ENCODE measurements around the gene CDKN1B. TPM values are rescaled to one million over a fixed set of nuclear protein-coding genes. Genes with fewer than 3 reads are reported as not detected.
"Not testable (repeated sequence)": the region's sequence is repeated elsewhere in the genome, so short reads cannot be mapped to it uniquely, and the experiment has no call there.

The CDKN1B gene
- total RNA-seq, 4 donors from 2014 or later, result 43.6 to 76.4 (median 56.6) TPM

DNA sequence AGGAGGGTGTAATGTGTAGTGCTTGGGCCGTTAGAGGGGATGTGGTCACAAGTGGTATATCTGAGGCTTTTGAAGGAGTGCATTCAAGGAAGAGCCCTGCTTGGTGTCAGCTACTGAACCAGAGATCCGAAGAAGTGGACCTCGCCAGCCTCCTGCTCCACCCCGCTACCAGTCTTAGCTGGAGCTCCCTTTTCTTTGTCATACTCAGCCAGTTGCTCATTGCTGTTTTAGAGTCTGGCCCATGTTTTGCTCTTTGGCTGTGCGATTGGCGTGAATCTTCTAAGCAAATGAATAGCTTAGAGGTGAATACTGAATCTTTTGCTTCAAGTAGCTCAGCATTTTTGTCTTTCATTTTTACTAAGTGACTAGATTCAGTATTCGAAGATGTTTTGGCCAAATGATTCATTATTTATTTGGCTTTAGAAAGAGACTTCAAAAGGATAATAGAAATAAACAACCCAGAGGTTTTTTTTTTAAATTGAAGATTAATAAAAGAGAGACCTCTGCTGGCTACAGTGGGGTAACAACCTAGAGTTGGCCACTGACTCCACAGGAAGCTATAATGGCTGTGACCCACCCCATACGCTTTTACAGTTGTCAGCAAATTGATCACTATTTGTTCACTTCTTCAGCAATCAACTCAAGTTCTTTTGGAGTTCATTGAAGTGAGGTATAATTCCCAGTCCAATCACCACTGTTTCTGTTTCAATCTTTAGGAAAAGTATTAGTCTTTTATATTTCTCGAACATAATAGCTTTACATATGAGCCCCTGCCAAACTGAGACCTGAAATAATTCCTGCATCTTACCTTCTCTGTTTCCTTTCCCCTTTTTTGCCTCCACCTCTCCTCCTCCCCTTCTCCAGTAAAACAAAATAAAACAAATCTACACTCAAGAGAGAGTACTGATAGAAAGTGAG is 19.9 kb downstream of the CDKN1B start:
- intact Hi-C loops (cut with DNase I; ENCODE audit: low total_unique reads) (loop anchor here (5.0 kb wide), 1 partner anchor 40 kb away; the partner anchor contains the start of gene GPR19), in situ Hi-C loops (cut with MboI; ENCODE audit: low sequenced_read_pairs in 4 of 4) (no loop called here)
- Histone ChIP-seq H3K27me3 (no peaks in the 10 kb centered on the region), H3K4me3 (peak overlapping the region in 2 of 4 donors; percentile 1 to 35), H3K9me3 (no peaks in the 10 kb centered on the region), H3K4me1 (peaks cover 5 to 16% of the 10 kb centered on the region in 2 donors), H3K27ac (peak overlapping the region; percentile 28 to 47 (median 44)), H3K36me3 (no peaks in the 10 kb centered on the region)
- DNase-seq (no peak), ATAC-seq (peak; percentile 83 to 86)
- TF ChIP-seq POLR2A (IDR thresholded peaks at IDR 0.05), result no peak
- TF ChIP-seq, protein P1, sequence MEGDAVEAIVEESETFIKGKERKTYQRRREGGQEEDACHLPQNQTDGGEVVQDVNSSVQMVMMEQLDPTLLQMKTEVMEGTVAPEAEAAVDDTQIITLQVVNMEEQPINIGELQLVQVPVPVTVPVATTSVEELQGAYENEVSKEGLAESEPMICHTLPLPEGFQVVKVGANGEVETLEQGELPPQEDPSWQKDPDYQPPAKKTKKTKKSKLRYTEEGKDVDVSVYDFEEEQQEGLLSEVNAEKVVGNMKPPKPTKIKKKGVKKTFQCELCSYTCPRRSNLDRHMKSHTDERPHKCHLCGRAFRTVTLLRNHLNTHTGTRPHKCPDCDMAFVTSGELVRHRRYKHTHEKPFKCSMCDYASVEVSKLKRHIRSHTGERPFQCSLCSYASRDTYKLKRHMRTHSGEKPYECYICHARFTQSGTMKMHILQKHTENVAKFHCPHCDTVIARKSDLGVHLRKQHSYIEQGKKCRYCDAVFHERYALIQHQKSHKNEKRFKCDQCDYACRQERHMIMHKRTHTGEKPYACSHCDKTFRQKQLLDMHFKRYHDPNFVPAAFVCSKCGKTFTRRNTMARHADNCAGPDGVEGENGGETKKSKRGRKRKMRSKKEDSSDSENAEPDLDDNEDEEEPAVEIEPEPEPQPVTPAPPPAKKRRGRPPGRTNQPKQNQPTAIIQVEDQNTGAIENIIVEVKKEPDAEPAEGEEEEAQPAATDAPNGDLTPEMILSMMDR (IDR thresholded peaks at IDR 0.05 in 4 of 5, conservative IDR thresholded peaks at IDR 0.05 in 1 of 5), result peak in 4 of 5 experiments; percentile 35 to 65 (median 50)

DNA sequence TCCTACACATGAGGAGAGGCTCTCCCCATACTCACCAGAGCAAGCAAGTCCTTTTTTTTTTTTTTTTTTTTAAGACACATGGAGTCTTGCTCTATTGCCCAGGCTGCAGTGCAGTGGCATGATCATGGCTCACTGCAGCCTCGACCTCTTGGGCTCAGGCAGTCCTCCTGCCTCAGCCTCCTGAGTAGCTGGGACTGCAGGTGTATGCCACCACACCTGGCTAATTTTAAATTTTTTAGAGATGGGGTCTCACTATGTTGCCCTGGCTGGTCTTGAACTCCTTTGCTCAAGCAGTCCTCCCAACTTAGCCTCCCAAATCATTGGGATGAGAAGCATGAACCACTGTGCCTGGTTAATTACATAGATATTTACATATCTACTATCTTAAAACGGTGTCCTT is 21.0 kb downstream of the CDKN1B start:
- H3K4me3 ChIP-seq; H3K9me3 ChIP-seq; H3K27ac ChIP-seq; H3K27me3 ChIP-seq; in situ Hi-C loops (cut with MboI; ENCODE audit: low sequenced_read_pairs in 4 of 4); H3K36me3 ChIP-seq; ATAC-seq; DNase-seq: not testable (repeated sequence)
- peaks cover 6 to 17% of the 10 kb centered on the region in 2 donors for H3K4me1 ChIP-seq
- intact Hi-C loops (cut with DNase I; ENCODE audit: low total_unique reads), result loop anchor here (5.0 kb wide), 1 partner anchor 41 kb away; the partner anchor contains the start of gene GPR19

DNA sequence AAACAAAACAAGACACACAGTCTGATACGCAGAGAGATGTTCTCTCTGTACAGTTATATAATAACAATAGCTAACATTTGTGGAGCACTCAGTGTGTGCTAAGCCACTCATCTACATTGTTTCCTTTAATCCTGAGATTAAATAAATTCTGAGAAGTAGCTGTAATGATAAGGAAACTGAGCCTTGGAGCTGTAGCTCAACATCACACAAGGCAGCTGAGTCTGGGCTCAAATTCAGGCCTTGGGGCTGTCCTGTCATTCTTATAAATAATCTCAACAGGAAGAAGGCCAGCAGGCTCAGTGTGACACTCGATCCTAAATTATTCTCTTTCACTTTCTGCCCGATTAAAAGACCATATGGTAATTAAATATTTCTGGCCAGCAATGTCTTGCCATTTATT is 24.5 kb downstream of the CDKN1B start:
- DNase-seq (no peak), ATAC-seq (peak; percentile 32)
- Histone ChIP-seq H3K27me3 (no peaks in the 10 kb centered on the region), H3K9me3 (no peaks in the 10 kb centered on the region), H3K4me3 (no peak overlapping the region), H3K36me3 (no peaks in the 10 kb centered on the region), H3K27ac (peak overlapping the region; percentile 29 to 58 (median 44)), H3K4me1 (peaks cover 6 to 16% of the 10 kb centered on the region in 2 donors)
- in situ Hi-C loops (cut with MboI; ENCODE audit: low sequenced_read_pairs in 4 of 4) (no loop called here), intact Hi-C loops (cut with DNase I; ENCODE audit: low total_unique reads) (loop anchor here (5.0 kb wide), 1 partner anchor 349 kb away; no protein-coding TSS in a partner anchor)
- TF ChIP-seq POLR2A (IDR thresholded peaks at IDR 0.05), result no peak
- TF ChIP-seq, protein P1 (IDR thresholded peaks at IDR 0.05 in 4 of 5, conservative IDR thresholded peaks at IDR 0.05 in 1 of 5), result no peak

DNA sequence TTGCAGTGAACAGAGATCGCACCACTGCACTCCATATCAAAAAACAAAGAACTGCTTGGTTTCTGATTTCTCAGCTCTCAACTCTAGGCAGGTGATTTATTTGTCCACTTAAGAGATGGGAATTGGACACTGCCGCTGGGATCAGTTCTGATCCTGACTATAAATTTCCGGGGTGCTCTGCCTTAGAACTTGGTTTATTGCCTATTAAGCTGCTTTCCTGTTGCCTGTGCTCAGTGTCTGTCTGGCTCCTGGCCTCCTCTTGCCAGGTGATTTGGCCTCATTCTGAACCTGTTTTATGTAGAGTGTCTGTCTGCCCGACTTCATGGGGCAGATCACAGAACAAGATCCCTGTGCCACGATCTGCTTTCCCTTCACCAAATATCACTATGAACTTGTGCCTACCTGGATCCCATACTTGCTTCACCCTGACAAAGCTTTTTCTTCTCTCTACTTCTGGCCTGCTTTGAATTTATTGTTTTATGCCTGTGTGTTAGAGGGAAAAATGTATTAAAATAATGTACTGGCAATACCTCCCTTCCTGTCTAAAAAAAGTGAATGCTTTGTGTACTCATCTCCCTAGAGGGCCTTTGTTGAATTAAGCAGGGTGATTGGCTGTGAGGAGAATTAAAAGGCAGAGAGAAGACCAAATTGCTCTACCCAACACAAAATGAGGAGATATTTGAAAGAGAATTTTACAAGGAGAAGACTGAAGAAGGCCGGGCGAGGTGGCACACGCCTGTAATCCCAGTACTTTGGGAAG is 27.6 kb downstream of the CDKN1B start:
- no peak overlapping the region for H3K4me3 ChIP-seq
- ATAC-seq, result no peak
- H3K4me1 ChIP-seq, result peaks cover 6% of the 10 kb centered on the region in 2 donors
- intact Hi-C loops (cut with DNase I; ENCODE audit: low total_unique reads), result loop anchor here (5.0 kb wide), 1 partner anchor 352 kb away; no protein-coding TSS in a partner anchor
- H3K27ac ChIP-seq, result no peak overlapping the region
- H3K9me3 ChIP-seq, result no peaks in the 10 kb centered on the region
- TF ChIP-seq, protein P1 (IDR thresholded peaks at IDR 0.05 in 4 of 5, conservative IDR thresholded peaks at IDR 0.05 in 1 of 5), result no peak
- no peak for TF ChIP-seq POLR2A (IDR thresholded peaks at IDR 0.05)
- H3K36me3 ChIP-seq, result no peaks in the 10 kb centered on the region
- in situ Hi-C loops (cut with MboI; ENCODE audit: low sequenced_read_pairs in 4 of 4), result no loop called here
- H3K27me3 ChIP-seq, result no peaks in the 10 kb centered on the region
- no peak for DNase-seq
